Body of pancreas (tissue), 4 donors: ENCODE data around the gene PIGW. TPM values are rescaled to one million over a fixed set of nuclear protein-coding genes. Genes with fewer than 3 reads are reported as not detected.

Experiments
- ATAC-seq: fragments of 150-250 bp; one replicate; pipeline ENCODE4 v1.9.1; 2016
- DNase-seq, 4 donors: peaks; one replicate each; pipeline ENCODE4 v3.0.0-alpha.2; 2019
- H3K27ac ChIP-seq, 4 donors: fragments of 200-600 bp; sonication (generic); 1 replicate in 3 of 4; 2 replicates in 1 of 4; pipeline versions ENCODE4 v1.5.1 to v1.6.1; 2016 to 2019; ENCODE audit warnings: mild to moderate bottlenecking in 1 of 4, mixed read lengths in 1 of 4, moderate library complexity in 1 of 4
- H3K27me3 ChIP-seq, 2 donors: fragments of 200-600 bp; sonication (generic); one replicate each; pipeline ENCODE4 v1.6.0; 2016; ENCODE audit warnings: mild to moderate bottlenecking in 1 of 2
- H3K36me3 ChIP-seq, 2 donors: fragments of 200-600 bp; sonication (generic); replicated peaks in 1 of 2; 2 replicates each; pipeline ENCODE4 v1.5.1; 2016; ENCODE audit warnings: low read depth in 2 of 2; ENCODE audit not compliant: insufficient read depth in 1 of 2
- H3K4me1 ChIP-seq: fragments of 200-600 bp; sonication (generic); one replicate; pipeline ENCODE4 v1.6.0; 2016
- H3K4me3 ChIP-seq, 2 donors: fragments of 200-600 bp; sonication (generic); 1 replicate in 1 of 2; 2 replicates in 1 of 2; pipeline ENCODE4 v1.5.1; 2016 to 2019
- H3K9me3 ChIP-seq, 3 donors: fragments of 200-600 bp; sonication (generic); 1 replicate in 2 of 3; 2 replicates in 1 of 3; pipeline ENCODE4 v1.5.1; 2016
- POLR2A ChIP-seq, 3 donors: fragments of 450-650 bp; IDR thresholded peaks; one replicate each; pipeline ENCODE4 v1.6.1; 2016; ENCODE audit warnings: antibody characterized with exemption in 3 of 3, mild to moderate bottlenecking in 2 of 3
- WGBS, 2 donors: methylation state at CpG; one replicate each; pipeline ENCODE4 v1.1.5; 2017; 5-methylcytosine and 5-hydroxymethylcytosine counted together
- intact Hi-C: fragments of 100-400 bp; cut with DNase I; formaldehyde crosslinking; loops from one replicate; pipeline ENCODE4 v1.15.1; 2023
- total RNA-seq, 2 donors: library from RNA; depleted of rRNA; stranded (reverse); fragments of >200 nt; gene quantifications; one replicate each; pipeline ENCODE4 v1.1.0, GENCODE V29; 2016
- TF ChIP-seq, protein P1 (sequence below), 7 experiments: fragments of 450-650 bp in 4 of 7; fragments of 200-600 bp in 3 of 7; sonication (generic) in 3 of 7; IDR thresholded peaks; one replicate each; pipeline ENCODE4 v1.5.1; 2016 to 2019; ENCODE audit warnings: antibody characterized with exemption in 7 of 7

PIGW gene
- total RNA-seq, 2 donors from 2014 or later, result 2.6 TPM

DNA sequence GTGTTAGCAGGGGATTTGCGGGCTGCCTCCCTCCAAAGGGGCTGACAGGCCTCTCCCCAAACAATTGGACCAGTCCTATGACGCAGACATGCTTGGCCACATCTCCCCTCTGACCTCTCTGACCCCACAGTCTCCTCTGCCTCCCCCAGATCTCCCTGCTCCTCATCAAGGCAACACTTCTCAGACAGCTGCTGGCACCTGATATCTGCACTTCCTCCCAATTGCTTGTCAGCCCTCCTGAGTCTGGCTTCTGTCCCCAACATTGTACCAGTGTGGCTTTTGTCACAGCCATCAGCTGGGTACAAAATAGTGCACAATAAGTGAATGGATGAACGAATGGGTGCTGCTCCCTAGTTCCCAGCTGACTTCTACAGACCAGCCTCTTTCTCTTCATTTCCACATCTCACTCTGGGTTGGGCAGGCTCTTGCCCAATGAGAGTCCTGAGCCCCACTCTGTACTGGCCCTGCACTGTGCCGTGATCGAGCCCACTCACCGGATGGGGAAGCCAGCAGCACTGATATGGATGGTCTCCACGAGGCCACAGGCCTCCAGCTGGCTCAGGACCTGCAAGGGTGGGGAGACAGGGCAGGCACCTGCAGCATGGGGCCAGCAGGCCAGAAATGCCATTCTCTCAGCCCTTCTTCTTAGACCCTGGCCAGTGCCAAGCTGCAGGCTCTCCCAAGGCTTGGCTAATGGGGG lies 31.2 kb upstream of the PIGW start:
- WGBS, 2 donors, result 90 to 97% methylated on average over 5 to 7 of the region's 7 CpGs
- DNase-seq (no peak), ATAC-seq (no peak)
- Histone ChIP-seq H3K4me1 (no peaks in the 10 kb centered on the region), H3K27ac (no peak overlapping the region), H3K9me3 (no peaks in the 10 kb centered on the region), H3K4me3 (no peak overlapping the region), H3K27me3 (no peaks in the 10 kb centered on the region), H3K36me3 (peaks cover 0 to 10% of the 10 kb centered on the region in 2 donors)
- TF ChIP-seq POLR2A (IDR thresholded peaks at IDR 0.05), result no peak
- TF ChIP-seq, protein P1, sequence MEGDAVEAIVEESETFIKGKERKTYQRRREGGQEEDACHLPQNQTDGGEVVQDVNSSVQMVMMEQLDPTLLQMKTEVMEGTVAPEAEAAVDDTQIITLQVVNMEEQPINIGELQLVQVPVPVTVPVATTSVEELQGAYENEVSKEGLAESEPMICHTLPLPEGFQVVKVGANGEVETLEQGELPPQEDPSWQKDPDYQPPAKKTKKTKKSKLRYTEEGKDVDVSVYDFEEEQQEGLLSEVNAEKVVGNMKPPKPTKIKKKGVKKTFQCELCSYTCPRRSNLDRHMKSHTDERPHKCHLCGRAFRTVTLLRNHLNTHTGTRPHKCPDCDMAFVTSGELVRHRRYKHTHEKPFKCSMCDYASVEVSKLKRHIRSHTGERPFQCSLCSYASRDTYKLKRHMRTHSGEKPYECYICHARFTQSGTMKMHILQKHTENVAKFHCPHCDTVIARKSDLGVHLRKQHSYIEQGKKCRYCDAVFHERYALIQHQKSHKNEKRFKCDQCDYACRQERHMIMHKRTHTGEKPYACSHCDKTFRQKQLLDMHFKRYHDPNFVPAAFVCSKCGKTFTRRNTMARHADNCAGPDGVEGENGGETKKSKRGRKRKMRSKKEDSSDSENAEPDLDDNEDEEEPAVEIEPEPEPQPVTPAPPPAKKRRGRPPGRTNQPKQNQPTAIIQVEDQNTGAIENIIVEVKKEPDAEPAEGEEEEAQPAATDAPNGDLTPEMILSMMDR (IDR thresholded peaks at IDR 0.05), result no peak
- intact Hi-C loops, result no loop called here

DNA sequence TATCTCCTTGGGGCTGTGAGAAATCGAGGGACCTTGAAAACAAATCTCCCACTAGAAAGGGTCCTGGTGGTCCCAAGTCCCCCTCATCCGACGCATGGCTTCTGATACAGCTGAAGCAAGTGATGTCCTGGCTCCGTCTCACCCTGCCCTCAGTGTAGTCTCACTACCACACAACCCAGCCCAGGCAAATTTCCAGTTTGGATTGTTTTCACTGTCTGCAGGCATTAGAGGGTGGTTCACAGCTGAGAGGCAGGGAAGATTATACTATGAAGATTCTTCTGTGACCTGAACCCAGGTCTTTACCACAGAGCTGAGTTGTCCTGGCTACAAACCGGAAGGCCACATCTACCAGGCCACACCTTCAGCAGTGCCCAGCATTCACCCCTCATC lies 30.6 kb upstream of the PIGW start:
- 96 to 97% methylated on average over 4 to 5 of the region's 5 CpGs for WGBS, 2 donors
- H3K27ac ChIP-seq, result no peak overlapping the region
- intact Hi-C loops, result no loop called here
- H3K4me1 ChIP-seq, result no peaks in the 10 kb centered on the region
- DNase-seq (no peak), ATAC-seq (no peak)
- H3K4me3 ChIP-seq, result no peak overlapping the region
- H3K9me3 ChIP-seq, result no peaks in the 10 kb centered on the region
- H3K36me3 ChIP-seq, result peaks cover 0 to 8% of the 10 kb centered on the region in 2 donors
- H3K27me3 ChIP-seq, result no peaks in the 10 kb centered on the region
- TF ChIP-seq, protein P1 (IDR thresholded peaks at IDR 0.05), result no peak
- no peak for TF ChIP-seq POLR2A (IDR thresholded peaks at IDR 0.05)

DNA sequence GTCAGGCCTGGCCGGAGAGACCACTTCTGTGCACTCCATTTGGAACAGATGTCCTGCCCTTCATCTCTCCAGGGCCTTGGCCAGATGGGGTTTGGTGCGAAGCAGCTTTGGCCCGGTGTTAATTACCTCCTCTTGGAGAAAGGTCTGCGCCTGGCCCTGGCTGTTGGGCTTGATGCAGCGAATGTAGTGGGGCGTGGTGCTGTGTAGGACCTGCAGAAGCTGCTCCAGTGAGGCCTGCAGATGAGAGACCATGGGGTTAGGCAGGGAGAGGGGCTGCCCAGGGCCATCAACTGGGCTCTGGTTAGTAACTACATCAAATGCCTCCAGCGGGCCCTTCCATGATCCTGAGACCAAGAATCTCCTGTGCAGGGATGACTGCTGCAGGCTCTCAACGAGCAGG lies 29.6 kb upstream of the PIGW start:
- Histone ChIP-seq H3K27me3 (no peaks in the 10 kb centered on the region), H3K4me1 (no peaks in the 10 kb centered on the region), H3K27ac (no peak overlapping the region), H3K4me3 (no peak overlapping the region), H3K36me3 (peaks cover 0 to 8% of the 10 kb centered on the region in 2 donors), H3K9me3 (no peaks in the 10 kb centered on the region)
- intact Hi-C loops, result no loop called here
- DNase-seq (no peak), ATAC-seq (no peak)
- TF ChIP-seq POLR2A (IDR thresholded peaks at IDR 0.05), result no peak
- TF ChIP-seq, protein P1 (IDR thresholded peaks at IDR 0.05), result no peak
- WGBS, 2 donors, result 92 to 97% methylated on average over 3 to 8 of the region's 8 CpGs

DNA sequence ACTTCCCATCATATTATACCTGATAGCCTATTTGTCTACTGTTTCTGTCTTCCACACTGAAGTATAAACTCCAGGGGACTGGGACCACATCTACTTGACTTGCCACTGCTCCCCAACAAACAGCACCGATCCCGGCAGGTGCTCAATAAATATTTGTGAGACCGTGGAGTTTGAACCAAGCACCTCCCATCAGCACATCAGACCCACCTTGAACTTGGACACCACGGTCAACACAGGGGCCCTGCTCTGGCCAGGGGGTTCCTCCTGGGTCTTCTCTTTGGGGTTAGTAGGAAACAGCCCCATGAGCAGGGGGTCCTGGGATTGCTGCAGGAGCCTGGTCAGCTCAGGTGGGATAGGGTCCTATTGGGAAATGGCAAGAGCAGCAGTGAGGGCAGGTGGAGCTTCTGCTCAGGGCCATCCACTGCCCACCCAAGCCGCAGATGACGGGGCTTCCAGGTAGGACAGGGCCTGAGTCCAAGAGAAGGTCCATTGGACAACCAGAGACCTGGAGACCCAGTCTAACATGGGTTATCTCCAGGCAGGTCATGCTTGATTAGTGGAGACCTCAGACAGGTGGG lies 28.4 kb upstream of the PIGW start:
- H3K27ac ChIP-seq, result no peak overlapping the region
- TF ChIP-seq, protein P1 (IDR thresholded peaks at IDR 0.05), result no peak
- no peak for TF ChIP-seq POLR2A (IDR thresholded peaks at IDR 0.05)
- no peak for DNase-seq
- ATAC-seq, result no peak
- H3K36me3 ChIP-seq, result peaks cover 0 to 8% of the 10 kb centered on the region in 2 donors
- H3K4me3 ChIP-seq, result no peak overlapping the region
- WGBS, 2 donors, result 76 to 82% methylated on average over 6 of the region's 6 CpGs
- H3K27me3 ChIP-seq, result no peaks in the 10 kb centered on the region
- H3K9me3 ChIP-seq, result no peaks in the 10 kb centered on the region
- H3K4me1 ChIP-seq, result no peaks in the 10 kb centered on the region
- intact Hi-C loops, result no loop called here

DNA sequence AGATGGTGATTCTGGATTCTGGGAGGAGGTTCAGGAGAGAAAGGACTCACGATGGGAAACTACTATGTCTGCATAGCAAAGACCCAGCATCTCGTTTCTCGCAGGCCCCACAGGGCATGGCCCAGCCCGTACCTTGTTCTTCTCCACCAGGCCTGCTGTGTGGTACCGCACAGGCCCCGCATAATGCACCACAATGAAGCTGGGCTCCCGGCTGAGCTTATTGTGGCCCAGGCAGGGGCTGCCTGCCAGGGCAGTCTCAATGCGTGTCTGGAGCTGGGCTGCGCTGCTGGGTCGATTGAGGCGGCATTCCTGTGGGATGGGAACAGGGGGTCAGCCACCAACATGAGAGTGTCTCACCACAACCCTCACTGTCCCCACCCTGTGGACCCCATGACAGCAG lies 28.0 kb upstream of the PIGW start:
- WGBS, 2 donors, result 87 to 91% methylated on average over 7 to 11 of the region's 11 CpGs
- peaks cover 0 to 8% of the 10 kb centered on the region in 2 donors for H3K36me3 ChIP-seq
- no peak for ATAC-seq

More for the DNA sequence above, 28.0 kb upstream of the PIGW start:
- Histone ChIP-seq H3K9me3 (no peaks in the 10 kb centered on the region), H3K27ac (no peak overlapping the region), H3K4me3 (no peak overlapping the region), H3K4me1 (no peaks in the 10 kb centered on the region), H3K27me3 (no peaks in the 10 kb centered on the region)
- no peak for TF ChIP-seq POLR2A (IDR thresholded peaks at IDR 0.05)
- TF ChIP-seq, protein P1 (IDR thresholded peaks at IDR 0.05), result no peak
- DNase-seq, result no peak
- intact Hi-C loops, result no loop called here
